IPS-18c (cell line): Measurements from ENCODE around the gene C2CD3.
"Not testable (repeated sequence)": the region's sequence is repeated elsewhere in the genome, so short reads cannot be mapped to it uniquely, and the experiment has no call there.

Experiments
- H3K4me3 ChIP-seq: 2 replicates; pipeline ENCODE4 v1.7.0; 2013; ENCODE audit warnings: low read depth, mild to moderate bottlenecking, low read length, moderate library complexity; ENCODE audit not compliant: insufficient read depth
- H3K9me3 ChIP-seq: one replicate; pipeline ENCODE4 v1.6.1; 2013; ENCODE audit warnings: mild to moderate bottlenecking, low read length, moderate library complexity; ENCODE audit not compliant: control insufficient read depth, insufficient read depth

The C2CD3 gene

GRCh38 chr11:74090701-74091100, 80.1 kb downstream of the C2CD3 start:
- Histone ChIP-seq H3K9me3 (no peaks in the 10 kb centered on the region), H3K4me3 (no peak overlapping the region)

- Histone ChIP-seq H3K9me3 (no peaks in the 10 kb centered on the region), H3K4me3 (no peak overlapping the region)
Measured at GRCh38 chr11:74086242-74086884, 84.4 kb downstream of the C2CD3 start.

- Histone ChIP-seq H3K4me3 (no peak overlapping the region), H3K9me3 (no peaks in the 10 kb centered on the region)
Measured at GRCh38 chr11:74085542-74085892, 85.3 kb downstream of the C2CD3 start.

GRCh38 chr11:74084796-74085541, 85.8 kb downstream of the C2CD3 start:
- no peak overlapping the region for H3K4me3 ChIP-seq

GRCh38 chr11:74083927-74084326, 86.9 kb downstream of the C2CD3 start:
- H3K9me3 ChIP-seq, H3K4me3 ChIP-seq: not testable (repeated sequence)

More at GRCh38 chr11:74084796-74085541, 85.8 kb downstream of the C2CD3 start:
- H3K9me3 ChIP-seq, result no peaks in the 10 kb centered on the region

GRCh38 chr11:74081428-74081827, 89.4 kb downstream of the C2CD3 start:
- Histone ChIP-seq H3K4me3 (no peak overlapping the region), H3K9me3 (no peaks in the 10 kb centered on the region)

GRCh38 chr11:74077193-74077592, 93.6 kb downstream of the C2CD3 start:
- Histone ChIP-seq H3K4me3 (no peak overlapping the region), H3K9me3 (no peaks in the 10 kb centered on the region)

GRCh38 chr11:74072721-74073120, 98.1 kb downstream of the C2CD3 start:
- Histone ChIP-seq H3K4me3 (no peak overlapping the region), H3K9me3 (no peaks in the 10 kb centered on the region)

GRCh38 chr11:74072286-74072685, 98.5 kb downstream of the C2CD3 start:
- no peaks in the 10 kb centered on the region for H3K9me3 ChIP-seq
- no peak overlapping the region for H3K4me3 ChIP-seq

- H3K9me3 ChIP-seq, result no peaks in the 10 kb centered on the region
- H3K4me3 ChIP-seq, result no peak overlapping the region
Measured at GRCh38 chr11:74070723-74071492, 99.9 kb downstream of the C2CD3 start.

GRCh38 chr11:74069146-74070046, 101.4 kb downstream of the C2CD3 start:
- H3K4me3 ChIP-seq, result no peak overlapping the region
- no peaks in the 10 kb centered on the region for H3K9me3 ChIP-seq

- not testable (repeated sequence) for H3K9me3 ChIP-seq, H3K4me3 ChIP-seq
Measured at GRCh38 chr11:74066663-74067062, 104.1 kb downstream of the C2CD3 start.

- not testable (repeated sequence) for H3K9me3 ChIP-seq, H3K4me3 ChIP-seq
Measured at GRCh38 chr11:74065534-74065933, 105.3 kb downstream of the C2CD3 start.

- not testable (repeated sequence) for H3K9me3 ChIP-seq, H3K4me3 ChIP-seq
Measured at GRCh38 chr11:74063628-74064027, 107.2 kb downstream of the C2CD3 start.

- not testable (repeated sequence) for H3K4me3 ChIP-seq
Measured at GRCh38 chr11:74061599-74061998, 109.2 kb downstream of the C2CD3 start.

GRCh38 chr11:74057249-74058151, 113.3 kb downstream of the C2CD3 start:
- H3K9me3 ChIP-seq, result no peaks in the 10 kb centered on the region

More at GRCh38 chr11:74061599-74061998, 109.2 kb downstream of the C2CD3 start:
- H3K9me3 ChIP-seq, result not testable (repeated sequence)

More at GRCh38 chr11:74057249-74058151, 113.3 kb downstream of the C2CD3 start:
- no peak overlapping the region for H3K4me3 ChIP-seq
